B cell (primary cell): Measurements from ENCODE around the gene IQCM. TPM values are rescaled to one million over a fixed set of nuclear protein-coding genes. Genes with fewer than 3 reads are reported as not detected.

ENCODE experiments used
- ATAC-seq: fragments of 200-7000 bp; cut with Tn5 transposase; one replicate; pipeline ENCODE4 v1.10.0; 2021; ENCODE audit warnings: low read depth, mild to moderate bottlenecking, moderate number of reproducible peaks, moderate library complexity
- CTCF ChIA-PET: fragments of 350-600 bp; sonication (Branson Sonifier 250); formaldehyde crosslinking; loops from one replicate; lab custom pipeline; 2021; ENCODE audit warnings: antibody characterized with exemption, inconsistent platforms; lab: Charles Lee
- POLR2A ChIA-PET: fragments of 350-600 bp; sonication (Branson Sonifier 250); formaldehyde crosslinking; loops from one replicate; lab custom pipeline; 2021; ENCODE audit warnings: antibody characterized with exemption; lab: Charles Lee
- DNase-seq: peaks from one replicate; pipeline ENCODE4 v3.0.0; 2013
- H2AFZ ChIP-seq: 2 replicates; pipeline ENCODE4 v1.6.1; 2012; ENCODE audit warnings: mild to moderate bottlenecking, low read depth, low read length; ENCODE audit not compliant: insufficient read depth, poor library complexity, severe bottlenecking
- H3K27ac ChIP-seq, 2 donors: 1 replicate in 1 of 2; 2 replicates in 1 of 2; pipeline ENCODE4 v1.5.1; 2012 to 2013; ENCODE audit warnings: low read length in 2 of 2, mild to moderate bottlenecking in 2 of 2, moderate library complexity in 1 of 2
- H3K27me3 ChIP-seq, 4 experiments: fragments of 200-600 bp in 1 of 4; sonication (generic) in 1 of 4; replicated peaks in 1 of 4; 1 replicate in 2 of 4; 2 replicates in 2 of 4; pipeline versions ENCODE4 v1.6.1 to v1.7.0; 2013 to 2016; ENCODE audit warnings: low read length in 3 of 4, mild to moderate bottlenecking in 2 of 4, mixed read lengths in 1 of 4, moderate library complexity in 1 of 4; ENCODE audit not compliant: insufficient read depth in 4 of 4, control insufficient read depth in 3 of 4; ENCODE audit errors: control extremely low read depth in 1 of 4
- H3K36me3 ChIP-seq, 2 experiments: replicated peaks in 1 of 2; 1 replicate in 1 of 2; 2 replicates in 1 of 2; pipeline versions ENCODE4 v1.6.1 to v1.7.1; 2013; ENCODE audit warnings: low read length in 1 of 2; ENCODE audit not compliant: insufficient read depth in 2 of 2, control insufficient read depth in 1 of 2; ENCODE audit errors: control extremely low read depth in 1 of 2, extremely low read depth in 1 of 2
- H3K4me1 ChIP-seq, 2 donors: fragments of 200-600 bp in 1 of 2; sonication (generic) in 1 of 2; 1 replicate in 1 of 2; 2 replicates in 1 of 2; pipeline versions ENCODE4 v1.5.1 to v1.6.1; 2013 to 2017; ENCODE audit warnings: low read length in 2 of 2; ENCODE audit not compliant: control insufficient read depth in 2 of 2, insufficient read depth in 2 of 2
- H3K4me2 ChIP-seq: replicated peaks from 2 replicates; pipeline ENCODE3; 2012; ENCODE audit warnings: mild to moderate bottlenecking, low read depth, low read length; ENCODE audit not compliant: poor library complexity, severe bottlenecking
- H3K4me3 ChIP-seq, 5 experiments: fragments of 200-600 bp in 1 of 5; sonication (generic) in 1 of 5; 1 replicate in 3 of 5; 2 replicates in 2 of 5; pipeline versions ENCODE4 v1.5.1 to v1.7.0; 2011 to 2016; ENCODE audit warnings: low read length in 4 of 5, mild to moderate bottlenecking in 4 of 5, low read depth in 2 of 5, control low read depth in 1 of 5, moderate library complexity in 1 of 5; ENCODE audit not compliant: insufficient read depth in 1 of 5; ENCODE audit errors: control extremely low read depth in 1 of 5, extremely low read depth in 1 of 5
- H3K79me2 ChIP-seq: fragments of 200-600 bp; sonication (generic); one replicate; pipeline ENCODE4 v1.6.0; 2016; ENCODE audit warnings: low read length; ENCODE audit not compliant: control insufficient read depth, insufficient read depth
- H3K9ac ChIP-seq: fragments of 200-600 bp; sonication (generic); 2 replicates; pipeline ENCODE4 v1.6.1; 2017; ENCODE audit warnings: mild to moderate bottlenecking, low read length, moderate library complexity
- H3K9me3 ChIP-seq, 3 donors: one replicate each; pipeline versions ENCODE4 v1.6.1 to v1.7.1; 2013; ENCODE audit warnings: low read length in 2 of 3; ENCODE audit not compliant: control insufficient read depth in 2 of 3, insufficient read depth in 1 of 3; ENCODE audit errors: control extremely low read depth in 1 of 3
- H4K20me1 ChIP-seq: 2 replicates; pipeline ENCODE4 v1.6.0; 2012; ENCODE audit warnings: mild to moderate bottlenecking, low read length; ENCODE audit not compliant: insufficient read depth, control insufficient read depth, poor library complexity, severe bottlenecking
- H3K27ac Mint-ChIP-seq: one replicate; pipeline ENCODE4 v1.8.0; 2021; ENCODE audit warnings: mixed read lengths
- H3K27me3 Mint-ChIP-seq: one replicate; pipeline ENCODE4 v1.8.0; 2021; ENCODE audit warnings: mixed read lengths
- H3K4me1 Mint-ChIP-seq: one replicate; pipeline ENCODE4 v1.8.0; 2021; ENCODE audit warnings: mixed read lengths
- H3K4me3 Mint-ChIP-seq: one replicate; pipeline ENCODE4 v1.8.0; 2021; ENCODE audit warnings: mixed read lengths
- H3K9me3 Mint-ChIP-seq: one replicate; pipeline ENCODE4 v1.8.0; 2022; ENCODE audit warnings: mixed read lengths; ENCODE audit not compliant: insufficient read depth
- CTCF ChIP-seq: fragments of 200-600 bp; IDR thresholded peaks from one replicate; pipeline ENCODE4 v1.8.0; 2022; ENCODE audit warnings: antibody characterized with exemption, mild to moderate bottlenecking
- EZH2 ChIP-seq: IDR thresholded peaks from 2 replicates; pipeline ENCODE4 v1.6.1; 2012; ENCODE audit warnings: borderline replicate concordance, low read depth, mild to moderate bottlenecking, moderate library complexity, low read length; ENCODE audit not compliant: insufficient read depth, poor library complexity, severe bottlenecking
- WGBS: methylation state at CpG from one replicate; pipeline ENCODE4 v1.1.5; 2013; ENCODE audit warnings: missing lambda C conversion rate; ENCODE audit not compliant: insufficient coverage; 5-methylcytosine and 5-hydroxymethylcytosine counted together
- intact Hi-C: fragments of 100-400 bp; cut with micrococcal nuclease; formaldehyde crosslinking; loops from one replicate; pipeline ENCODE4 v1.10.0; 2022
- polyA plus RNA-seq: library from polyadenylated mRNA; depleted of rRNA; stranded (reverse); fragments of >200 nt; gene quantifications from 2 replicates; pipeline ENCODE4 v1.2.3, GENCODE V29; 2012
- total RNA-seq, 2 donors: library from RNA; stranded (reverse); fragments of 120-200 nt in 1 of 2; gene quantifications; 1 replicate in 1 of 2; 2 replicates in 1 of 2; pipeline versions ENCODE4 v1.2.3 to v1.2.4, GENCODE V29; 2013 to 2022

IQCM gene
- total and polyA plus RNA-seq, 2 donors (not counting 1 experiment from before 2014, with no cell fraction given): not detected

- Histone ChIP-seq H3K36me3 (no peaks in the 10 kb centered on the region), H3K4me2 (no peak overlapping the region), H4K20me1 (no peaks in the 10 kb centered on the region), H3K9ac (no peak overlapping the region), H2AFZ (no peak overlapping the region), H3K27ac (no peak overlapping the region), H3K79me2 (no peaks in the 10 kb centered on the region), H3K4me1 (no peaks in the 10 kb centered on the region), H3K27me3 (no peaks in the 10 kb centered on the region), H3K4me3 (no peak overlapping the region), H3K9me3 (no peaks in the 10 kb centered on the region)
- no peak overlapping the region for H3K4me3 Mint-ChIP-seq
- CTCF ChIA-PET: no interaction called here
- H3K4me1 Mint-ChIP-seq: no peaks in the 10 kb centered on the region
- WGBS: no CpG with 5 or more reads among the region's 3 CpGs
- ATAC-seq (no peak), DNase-seq (no peak)
- intact Hi-C loops: no loop called here
- peaks cover 4% of the 10 kb centered on the region for H3K9me3 Mint-ChIP-seq
- TF ChIP-seq EZH2: no peak
- TF ChIP-seq CTCF: no peak
- no peaks in the 10 kb centered on the region for H3K27me3 Mint-ChIP-seq
- POLR2A ChIA-PET: no interaction called here
- H3K27ac Mint-ChIP-seq: no peak overlapping the region
These were observed 487.5 kb downstream of the IQCM start for GRCh38 chr4:149328161-149328560.

GRCh38 chr4:149322203-149322602 lies 493.4 kb downstream of the IQCM start:
- H3K4me1 ChIP-seq: no peaks in the 10 kb centered on the region
- peaks cover 11% of the 10 kb centered on the region for H3K9me3 Mint-ChIP-seq
- H3K9ac ChIP-seq: no peak overlapping the region
- no peak overlapping the region for H3K27ac Mint-ChIP-seq
- ATAC-seq (no peak), DNase-seq (no peak)
- no peaks in the 10 kb centered on the region for H3K4me1 Mint-ChIP-seq
- H3K27ac ChIP-seq: no peak overlapping the region
- no peak overlapping the region for H3K4me2 ChIP-seq
- H3K4me3 Mint-ChIP-seq: no peak overlapping the region
- H4K20me1 ChIP-seq: no peaks in the 10 kb centered on the region
- no peak for TF ChIP-seq EZH2
- peaks cover 0 to 2% (median 2%) of the 10 kb centered on the region in 3 donors for H3K9me3 ChIP-seq
- no peaks in the 10 kb centered on the region for H3K36me3 ChIP-seq
- POLR2A ChIA-PET: no interaction called here
- no peaks in the 10 kb centered on the region for H3K79me2 ChIP-seq
- no peaks in the 10 kb centered on the region for H3K27me3 Mint-ChIP-seq
- CTCF ChIA-PET: no interaction called here
- H2AFZ ChIP-seq: no peak overlapping the region
- no peaks in the 10 kb centered on the region for H3K27me3 ChIP-seq
- intact Hi-C loops: no loop called here
- WGBS: no CpG with 5 or more reads among the region's 1 CpG
- H3K4me3 ChIP-seq: no peak overlapping the region
